SH-SY5Y (cell line): ENCODE results near the gene TPI1.

Experiments
- GATA2 ChIP-seq: IDR thresholded peaks from 2 replicates; pipeline ENCODE4 v1.6.1; 2011; ENCODE audit warnings: mild to moderate bottlenecking, low read depth, low read length
- GATA3 ChIP-seq: IDR thresholded peaks from 2 replicates; pipeline ENCODE4 v1.6.1; 2011; ENCODE audit warnings: low read depth, mild to moderate bottlenecking, low read length, moderate library complexity

- TF ChIP-seq GATA2: no peak
- TF ChIP-seq GATA3: no peak
Measured at GRCh38 chr12:6863586-6864321, 3.6 kb upstream of the TPI1 start.
